ENCODE measurements around the gene GLG1.
"Not testable (repeated sequence)": the region's sequence is repeated elsewhere in the genome, so short reads cannot be mapped to it uniquely, and the experiment has no call there.

Gene GLG1

GRCh38 chr16:74537746-74538145, 69.2 kb downstream of the GLG1 start:
- DNase-seq (ENCODE audit: low spot score): not testable (repeated sequence)

GRCh38 chr16:74534650-74535049, 72.3 kb downstream of the GLG1 start:
- not testable (repeated sequence) for DNase-seq (ENCODE audit: low spot score)

GRCh38 chr16:74524926-74525325, 82.0 kb downstream of the GLG1 start:
- DNase-seq (ENCODE audit: low spot score): no peak

- DNase-seq (ENCODE audit: low spot score): no peak
These were observed 82.8 kb downstream of the GLG1 start for GRCh38 chr16:74524117-74524516.

- DNase-seq (ENCODE audit: low spot score): not testable (repeated sequence)
These were observed 83.2 kb downstream of the GLG1 start for GRCh38 chr16:74523706-74524105.

- no peak for DNase-seq (ENCODE audit: low spot score)
These were observed 84.8 kb downstream of the GLG1 start for GRCh38 chr16:74522160-74522559.

GRCh38 chr16:74521691-74522090, 85.2 kb downstream of the GLG1 start:
- DNase-seq (ENCODE audit: low spot score): no peak

- not testable (repeated sequence) for DNase-seq (ENCODE audit: low spot score)
These were observed 88.0 kb downstream of the GLG1 start for GRCh38 chr16:74518934-74519333.

- DNase-seq (ENCODE audit: low spot score): no peak
These were observed 95.0 kb downstream of the GLG1 start for GRCh38 chr16:74511961-74512360.

- DNase-seq (ENCODE audit: low spot score): no peak
These were observed 101.9 kb downstream of the GLG1 start for GRCh38 chr16:74505011-74505410.

- no peak for DNase-seq (ENCODE audit: low spot score)
These were observed 103.5 kb downstream of the GLG1 start for GRCh38 chr16:74503412-74503811.

GRCh38 chr16:74501484-74502478, 105.1 kb downstream of the GLG1 start:
- DNase-seq (ENCODE audit: low spot score): no peak

- no peak for DNase-seq (ENCODE audit: low spot score)
These were observed 106.0 kb downstream of the GLG1 start for GRCh38 chr16:74500907-74501306.

- no peak for DNase-seq (ENCODE audit: low spot score)
These were observed 107.8 kb downstream of the GLG1 start for GRCh38 chr16:74499114-74499513.

GRCh38 chr16:74497761-74498160, 109.2 kb downstream of the GLG1 start:
- no peak for DNase-seq (ENCODE audit: low spot score)

GRCh38 chr16:74496054-74496453, 110.9 kb downstream of the GLG1 start:
- DNase-seq (ENCODE audit: low spot score): no peak

GRCh38 chr16:74492976-74493375, 113.9 kb downstream of the GLG1 start:
- no peak for DNase-seq (ENCODE audit: low spot score)

- no peak for DNase-seq (ENCODE audit: low spot score)
These were observed 119.0 kb downstream of the GLG1 start for GRCh38 chr16:74487634-74488495.

GRCh38 chr16:74485916-74486315, 121.0 kb downstream of the GLG1 start:
- no peak for DNase-seq (ENCODE audit: low spot score)

GRCh38 chr16:74480150-74481029, 126.5 kb downstream of the GLG1 start:
- no peak for DNase-seq (ENCODE audit: low spot score)

GRCh38 chr16:74477226-74477625, 129.7 kb downstream of the GLG1 start:
- no peak for DNase-seq (ENCODE audit: low spot score)

- DNase-seq (ENCODE audit: low spot score): no peak
These were observed 132.5 kb downstream of the GLG1 start for GRCh38 chr16:74474416-74474815.
